HG03103 (cell line): Measurements from ENCODE around the gene TMPRSS9.

Experiments
- ATAC-seq: cut with Tn5 transposase; IDR thresholded peaks from one replicate; pipeline ENCODE4 v1.9.1; 2021; ENCODE audit warnings: low read depth; ENCODE audit not compliant: unreplicated experiment

The TMPRSS9 gene

DNA sequence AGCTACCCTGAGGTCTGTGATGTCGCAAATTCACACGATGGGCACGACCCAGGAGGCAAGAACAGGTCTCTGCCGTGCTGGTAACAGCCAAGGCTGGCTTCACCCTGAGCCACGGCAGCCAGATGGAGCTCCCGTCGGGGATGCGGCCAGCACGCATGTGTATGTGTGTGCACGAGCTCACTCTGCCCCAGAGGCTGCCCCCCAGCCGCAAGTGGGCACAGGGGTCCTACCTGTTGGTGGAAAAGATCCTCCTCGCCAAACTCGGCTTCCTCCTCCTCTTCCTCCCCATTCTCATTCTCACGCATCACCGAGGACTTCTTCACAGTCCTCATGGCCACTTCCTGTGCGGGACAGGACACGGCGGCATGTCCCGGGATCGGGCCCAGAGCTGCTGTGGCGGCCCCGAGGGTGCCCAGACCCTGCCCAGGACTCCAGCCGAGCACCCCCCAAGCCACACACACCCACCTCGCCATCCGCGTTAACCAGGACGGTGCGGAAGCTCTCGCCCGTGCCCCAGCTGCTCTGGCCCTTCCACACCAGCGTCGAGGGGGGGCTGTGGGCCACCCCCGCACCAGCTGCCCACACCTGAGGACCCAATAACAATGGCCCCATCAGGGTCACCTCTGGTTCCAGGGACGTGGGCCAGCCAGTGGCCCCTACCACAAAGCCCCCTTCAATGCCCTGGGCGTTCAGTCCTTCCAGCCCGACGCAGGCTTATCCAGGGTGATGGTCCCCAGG, 71.4 kb downstream of the TMPRSS9 start:
- ATAC-seq, result no peak

DNA sequence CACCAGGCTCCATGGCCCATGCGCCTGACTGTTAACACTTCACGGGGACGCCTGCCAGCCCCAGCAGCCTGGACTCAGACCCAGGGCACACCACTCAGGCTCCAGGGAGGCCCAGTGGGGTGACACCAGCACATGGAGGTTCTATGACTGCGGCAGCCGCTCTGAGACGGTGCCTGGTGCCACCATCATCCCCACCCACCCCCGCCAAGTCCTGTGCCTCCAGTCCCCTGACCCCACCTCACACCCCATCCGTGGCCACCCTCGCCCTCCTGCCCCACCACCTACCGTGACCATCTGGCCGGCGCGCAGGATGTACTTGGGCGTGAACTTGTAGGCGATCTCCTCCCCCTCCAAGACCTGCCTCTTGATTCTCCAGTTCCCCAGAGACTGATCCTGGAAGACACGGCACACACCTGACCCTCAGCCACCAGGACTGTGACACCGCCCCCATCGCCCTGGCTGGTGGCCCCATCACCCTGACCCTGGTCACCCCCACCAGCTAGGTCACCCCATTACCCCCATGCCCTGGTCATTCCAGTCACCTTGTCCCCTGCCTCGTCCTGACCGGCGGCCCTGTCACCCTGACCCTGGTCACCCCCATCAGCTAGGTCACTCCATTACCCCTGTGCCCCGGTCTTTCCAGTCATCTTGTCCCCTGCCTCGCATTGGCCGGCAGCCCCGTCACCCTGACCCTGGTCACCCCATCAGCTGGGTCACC, 72.2 kb downstream of the TMPRSS9 start:
- no peak for ATAC-seq

DNA sequence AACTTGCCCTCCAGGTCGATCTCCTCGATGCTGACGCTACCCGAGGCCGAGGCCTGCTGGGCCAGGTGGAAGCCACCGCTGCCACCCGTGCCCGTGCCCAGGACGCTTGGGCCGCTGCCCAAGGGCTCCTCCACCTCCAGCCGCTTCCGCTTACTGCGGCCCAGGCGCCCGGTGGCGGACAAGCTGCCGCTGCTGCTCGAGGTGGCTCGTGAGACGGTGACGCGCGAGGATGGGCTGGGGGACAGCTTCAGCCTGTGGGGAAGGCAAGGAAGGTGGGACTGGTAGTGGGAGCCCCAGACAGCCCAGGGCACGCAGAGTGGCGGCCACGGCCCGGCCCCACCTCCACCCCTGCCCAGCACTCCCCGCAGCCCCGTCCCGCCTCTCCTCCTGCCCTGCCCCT, 73.8 kb downstream of the TMPRSS9 start:
- no peak for ATAC-seq

DNA sequence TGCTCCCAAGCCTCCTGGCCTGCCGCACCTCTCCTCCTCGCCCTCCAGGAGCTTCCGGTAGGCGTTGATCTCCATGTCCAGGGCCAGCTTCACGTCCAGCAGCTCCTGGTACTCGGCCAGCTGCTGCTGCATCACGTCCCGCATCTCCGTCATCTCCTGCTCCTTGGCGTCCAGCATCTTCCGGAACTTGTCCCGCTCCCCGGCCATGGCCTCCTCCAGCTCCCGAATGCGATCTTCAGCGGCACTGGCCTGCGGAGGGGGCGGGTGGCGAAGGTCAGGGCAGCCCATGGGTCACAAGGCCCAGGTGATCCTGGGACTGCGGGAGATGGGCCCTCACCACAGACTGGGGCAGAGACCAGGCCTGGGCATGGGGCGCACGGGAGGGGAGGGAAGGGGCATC, 74.2 kb downstream of the TMPRSS9 start:
- ATAC-seq, result no peak

DNA sequence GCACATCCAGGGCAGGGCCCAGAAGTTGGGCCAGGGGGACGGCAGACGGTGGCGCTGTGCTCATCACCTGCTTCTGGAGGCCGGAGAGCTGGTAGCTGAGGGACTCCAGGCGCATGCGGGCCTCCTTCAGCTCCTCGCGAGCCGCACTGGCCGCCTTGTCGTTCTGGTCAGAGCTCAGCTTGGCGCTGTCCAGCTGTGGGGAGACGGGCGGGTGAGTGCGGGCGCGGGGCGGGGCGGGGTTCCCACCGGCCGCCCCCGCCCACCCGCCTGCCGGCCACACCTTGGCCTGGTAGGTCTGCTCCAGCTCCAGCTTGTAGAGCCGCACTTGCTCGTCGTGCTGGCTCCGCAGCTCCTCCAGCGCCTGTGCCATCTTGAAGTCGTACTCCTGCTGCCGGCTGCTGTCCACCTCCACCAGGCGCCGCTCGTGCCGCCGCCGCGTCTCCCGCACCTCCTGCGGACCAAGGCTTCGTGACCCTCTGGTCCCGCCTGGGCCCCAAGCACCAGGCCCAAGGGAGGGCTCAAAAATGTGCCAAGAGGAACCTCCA, 74.7 kb downstream of the TMPRSS9 start:
- no peak for ATAC-seq

DNA sequence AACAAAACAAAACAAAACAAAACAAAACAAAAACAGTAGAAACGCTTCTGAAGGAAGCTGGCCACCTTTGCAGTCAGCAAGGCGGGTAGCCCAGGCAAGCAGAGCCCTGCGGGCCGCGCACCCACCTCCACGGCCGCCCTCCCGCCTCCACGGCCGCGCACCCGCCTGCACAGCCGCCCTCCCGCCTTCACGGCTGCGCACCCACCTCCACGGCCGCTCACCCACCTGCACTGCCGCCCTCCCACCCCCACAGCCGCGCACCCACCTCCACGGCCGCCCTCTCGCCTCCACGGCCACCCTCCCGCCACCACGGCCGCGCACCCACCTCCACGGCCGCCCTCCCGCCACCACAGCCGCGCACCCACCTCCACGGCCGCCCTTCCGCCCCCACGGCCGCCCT, 76.3 kb downstream of the TMPRSS9 start:
- no peak for ATAC-seq

DNA sequence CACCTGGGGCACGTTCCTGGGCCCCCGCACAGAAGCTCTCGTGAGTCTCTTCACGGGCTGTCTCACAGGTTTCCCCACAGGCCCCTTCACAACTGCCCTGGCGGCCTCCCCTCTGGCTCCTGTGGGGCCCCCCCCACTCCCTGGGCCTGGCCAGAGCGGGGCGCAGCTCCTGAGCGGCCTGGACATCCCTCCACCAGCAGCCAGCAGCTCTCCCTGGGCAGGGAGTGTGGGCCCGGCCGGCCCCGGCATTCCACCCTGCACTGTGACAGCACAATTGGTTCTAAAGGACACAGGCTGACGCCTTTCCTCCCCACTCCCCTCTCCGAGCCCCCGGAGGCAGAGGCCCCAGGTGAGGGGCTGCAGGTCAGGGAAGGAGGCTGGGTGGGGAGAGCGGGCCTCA, 76.9 kb downstream of the TMPRSS9 start:
- no peak for ATAC-seq

DNA sequence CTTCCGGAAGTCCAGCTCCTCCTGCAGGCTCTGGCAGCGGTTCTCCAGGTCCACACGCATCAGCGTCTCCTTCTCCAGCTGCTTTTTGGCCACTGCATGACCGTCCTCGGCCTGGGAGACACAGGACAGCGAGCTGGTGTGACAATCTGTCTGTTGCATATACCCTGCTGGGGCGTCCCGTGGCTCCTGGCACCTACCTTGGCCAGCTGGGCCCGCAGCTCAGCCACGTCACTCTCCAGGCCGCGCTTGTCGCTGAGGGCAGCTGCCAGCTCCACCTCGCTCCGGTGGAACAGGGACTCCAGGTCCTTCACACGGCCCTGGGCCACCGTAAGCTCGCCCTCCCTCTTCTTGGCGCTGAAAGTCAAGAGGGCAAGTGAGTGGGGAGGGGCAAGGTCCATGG, 78.1 kb downstream of the TMPRSS9 start:
- no peak for ATAC-seq

DNA sequence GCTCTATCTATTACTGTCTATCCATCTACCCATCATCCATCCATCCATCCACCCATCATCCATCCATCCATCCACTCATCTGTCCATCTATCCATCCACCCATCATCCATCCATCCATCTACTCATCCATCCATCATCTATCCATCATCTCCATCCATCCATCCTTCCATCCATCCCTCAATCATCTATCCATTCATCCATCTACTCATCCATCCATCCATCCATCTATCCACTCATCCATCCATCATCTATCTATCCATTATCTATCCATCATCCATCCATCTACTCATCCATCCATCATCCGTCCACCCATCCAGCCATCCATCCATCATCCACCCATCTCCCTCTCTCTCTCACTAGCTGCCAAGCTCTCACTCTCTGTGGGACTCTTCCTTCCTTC, 80.5 kb downstream of the TMPRSS9 start:
- ATAC-seq, result no peak

DNA sequence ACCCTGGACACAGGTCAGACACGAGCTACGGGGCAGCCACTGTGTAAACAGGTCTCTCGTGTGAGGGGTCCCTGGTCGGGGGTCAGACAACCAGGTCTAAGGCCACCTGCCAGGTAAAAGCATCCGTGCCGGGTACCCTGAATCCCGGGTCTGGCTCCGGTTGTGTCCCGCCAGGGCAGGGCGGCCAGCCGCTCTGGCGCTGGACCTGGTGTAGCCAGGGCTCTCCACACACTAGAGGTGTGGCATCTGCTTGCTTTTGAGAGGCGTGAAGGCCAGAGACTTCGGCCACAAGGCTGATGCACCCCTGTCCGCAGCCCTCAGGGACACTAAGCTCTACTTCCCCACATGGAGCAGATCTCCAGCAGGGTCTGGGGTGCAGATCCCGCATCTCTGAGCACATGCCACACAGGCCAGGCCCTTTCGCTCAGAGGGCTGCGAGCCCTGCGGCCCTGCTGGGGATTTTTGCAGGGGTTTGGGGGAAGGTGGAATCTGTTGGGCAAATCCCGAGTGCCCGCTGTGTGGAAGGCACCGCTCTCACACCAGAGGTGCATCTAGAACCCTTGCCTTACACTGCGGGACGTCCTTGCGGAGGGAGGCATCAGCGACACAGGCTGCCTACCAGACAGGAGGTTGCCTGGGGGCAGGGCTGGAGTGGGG, 81.2 kb downstream of the TMPRSS9 start:
- ATAC-seq, result no peak

DNA sequence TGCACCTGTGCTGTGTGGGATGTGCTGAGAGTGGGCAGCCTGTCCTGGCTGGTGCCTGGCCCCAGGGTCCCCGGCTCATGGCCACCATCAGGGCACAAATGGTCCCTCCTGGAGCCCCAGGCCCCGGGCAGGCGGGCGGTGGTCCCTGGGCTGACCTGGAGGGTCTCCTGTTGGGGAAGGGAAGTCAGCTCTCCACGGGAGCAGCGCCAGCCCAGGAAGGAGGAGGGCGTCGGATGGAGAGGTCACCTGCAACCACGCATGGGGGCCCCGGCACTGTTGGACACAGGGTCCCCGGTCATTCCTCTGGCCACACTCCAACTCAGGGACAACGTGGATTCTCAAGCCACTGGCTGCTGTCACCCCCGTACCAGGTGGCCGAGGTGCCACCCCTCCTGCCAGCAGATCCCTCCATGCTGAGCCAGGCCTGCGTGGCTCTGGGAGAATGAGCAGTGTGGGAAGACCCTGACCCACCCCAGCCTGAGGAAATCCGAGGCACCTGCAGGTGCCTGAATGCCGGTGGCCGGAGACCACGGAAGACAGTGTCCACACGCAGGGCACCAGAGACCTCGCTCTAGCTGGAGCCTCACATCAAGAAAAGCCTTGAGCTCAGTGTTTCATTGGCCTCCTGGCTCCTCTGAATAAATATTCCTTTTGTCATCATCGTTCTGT, 83.2 kb downstream of the TMPRSS9 start:
- no peak for ATAC-seq

DNA sequence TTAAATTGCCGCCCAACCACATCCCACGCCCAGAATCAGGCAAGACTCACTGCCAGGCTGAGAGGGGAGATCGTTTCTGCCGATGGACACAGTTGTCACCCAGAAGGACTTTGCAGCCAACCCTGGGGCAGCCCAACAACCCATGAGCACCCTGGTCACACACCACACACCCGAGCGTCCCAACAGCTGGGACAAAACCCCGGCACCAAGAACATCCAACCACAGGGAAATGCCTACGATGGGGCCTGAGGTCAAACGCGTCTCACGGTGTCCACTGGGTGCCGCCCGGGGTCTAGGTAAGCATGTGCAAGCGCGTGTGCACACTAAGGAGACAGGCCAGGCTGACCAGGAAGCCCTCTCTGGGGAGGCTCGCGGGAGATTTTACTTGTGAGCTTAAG, 83.7 kb downstream of the TMPRSS9 start:
- ATAC-seq, result no peak

DNA sequence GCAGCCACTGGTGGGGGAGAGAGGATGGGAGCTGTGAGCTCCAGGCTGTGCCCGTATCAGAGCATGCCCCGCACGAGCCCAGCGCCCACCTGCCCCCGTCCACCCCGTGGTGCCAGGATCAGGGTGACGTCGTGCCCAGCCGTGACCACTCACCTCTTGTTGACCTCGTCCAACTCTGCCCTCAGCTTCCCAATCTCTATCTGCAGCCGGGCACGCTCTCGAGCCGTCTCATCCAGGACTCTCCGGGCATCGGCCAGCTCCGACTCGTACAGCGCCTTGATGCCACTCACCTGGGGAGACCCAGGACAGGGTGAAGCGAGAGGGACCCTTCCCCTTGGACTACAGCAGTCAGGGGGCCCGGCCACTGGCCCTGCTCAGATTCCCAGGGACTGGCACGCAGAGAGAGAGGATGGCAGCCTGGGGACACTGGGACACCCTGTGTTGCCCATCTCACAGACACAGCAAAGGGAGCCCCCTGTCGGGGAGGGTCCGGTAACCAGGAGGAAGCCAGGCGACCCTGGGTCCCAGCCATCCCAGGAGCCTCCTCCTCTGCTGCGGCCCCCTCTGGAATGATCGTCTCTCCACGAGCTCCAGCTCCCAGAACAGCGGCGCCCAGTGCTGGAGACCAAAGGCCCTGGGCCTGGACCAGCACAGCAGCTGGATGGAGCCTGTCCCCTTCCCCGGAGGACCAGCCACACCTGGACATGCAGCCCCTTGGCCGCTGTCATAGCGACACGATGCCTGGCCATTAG, 84.4 kb downstream of the TMPRSS9 start:
- no peak for ATAC-seq

DNA sequence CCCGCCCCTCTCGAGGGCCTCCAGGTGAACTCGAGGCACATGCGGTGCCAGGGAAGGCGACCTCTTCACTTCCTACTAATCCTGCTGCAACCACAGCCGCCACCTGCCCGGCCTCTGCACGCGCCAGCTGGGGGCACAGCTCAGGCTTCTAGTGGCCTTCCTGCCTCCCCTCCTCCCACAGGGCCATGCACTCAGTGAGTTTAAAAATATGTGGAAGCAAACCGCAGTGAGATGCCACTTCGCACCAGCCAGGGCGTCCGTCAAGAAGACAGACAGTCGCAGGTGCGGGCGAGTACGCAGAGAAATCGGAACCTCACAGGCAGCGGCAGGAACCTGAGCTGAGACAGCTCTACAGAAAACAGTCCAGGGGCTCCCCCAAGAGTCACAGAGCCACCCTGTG, 86.3 kb downstream of the TMPRSS9 start:
- ATAC-seq, result no peak

DNA sequence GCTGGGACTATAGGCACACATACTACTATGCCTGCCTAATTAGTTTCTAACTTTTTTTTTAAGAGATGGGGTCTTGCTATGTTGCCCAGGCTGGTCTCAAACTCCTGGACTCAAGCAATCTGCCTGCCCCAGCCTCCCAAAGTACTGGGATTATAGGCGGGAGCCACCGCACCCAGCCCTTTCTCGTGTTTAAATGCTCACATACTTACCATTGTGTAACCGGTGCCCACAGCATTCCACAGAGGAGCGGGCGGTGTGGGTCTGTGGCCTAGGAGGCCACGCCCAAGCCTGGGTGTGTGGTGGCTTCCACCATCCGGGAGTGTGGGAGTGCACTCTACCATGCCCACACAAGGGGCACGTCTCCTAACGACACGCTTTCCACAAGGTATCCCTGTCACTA, 89.0 kb downstream of the TMPRSS9 start:
- ATAC-seq, result no peak

DNA sequence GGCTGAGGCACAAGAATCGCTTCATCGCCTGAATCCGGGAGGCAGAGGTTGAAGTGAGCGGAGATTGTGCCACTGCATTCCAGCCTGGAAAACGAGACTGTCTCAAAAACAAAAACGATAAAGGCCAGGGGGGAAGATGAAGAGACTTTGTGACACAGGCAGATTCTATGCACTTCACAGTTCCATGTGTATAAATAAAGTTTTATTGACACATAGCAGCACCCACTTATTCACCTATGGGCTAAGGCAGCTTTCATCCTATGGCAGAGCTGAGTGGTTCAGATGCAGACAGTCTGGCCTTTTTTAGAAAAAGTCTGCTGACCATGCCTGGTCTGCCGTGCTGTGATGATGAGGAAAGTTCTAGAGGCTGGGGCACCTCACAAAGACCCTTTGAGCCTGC, 91.1 kb downstream of the TMPRSS9 start:
- no peak for ATAC-seq

DNA sequence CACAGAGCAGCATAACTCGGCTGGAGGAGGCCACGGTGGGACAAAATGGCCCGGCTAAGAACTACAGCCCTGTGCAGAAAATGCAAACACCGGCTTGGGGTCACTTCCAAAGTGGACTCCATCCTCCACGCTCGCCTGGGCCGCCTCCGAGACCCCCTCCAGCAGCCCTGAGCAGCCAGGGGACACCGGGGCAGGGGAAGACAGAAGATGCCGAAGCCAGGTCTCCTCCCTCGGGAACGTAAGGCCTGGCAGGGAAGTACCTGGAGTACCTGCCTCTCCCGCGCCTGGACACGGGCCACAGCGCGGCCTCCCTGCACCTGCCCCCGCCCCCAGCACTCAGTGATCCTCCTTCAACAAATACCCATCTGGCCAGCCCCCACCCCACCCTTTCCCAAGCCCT, 91.7 kb downstream of the TMPRSS9 start:
- no peak for ATAC-seq

DNA sequence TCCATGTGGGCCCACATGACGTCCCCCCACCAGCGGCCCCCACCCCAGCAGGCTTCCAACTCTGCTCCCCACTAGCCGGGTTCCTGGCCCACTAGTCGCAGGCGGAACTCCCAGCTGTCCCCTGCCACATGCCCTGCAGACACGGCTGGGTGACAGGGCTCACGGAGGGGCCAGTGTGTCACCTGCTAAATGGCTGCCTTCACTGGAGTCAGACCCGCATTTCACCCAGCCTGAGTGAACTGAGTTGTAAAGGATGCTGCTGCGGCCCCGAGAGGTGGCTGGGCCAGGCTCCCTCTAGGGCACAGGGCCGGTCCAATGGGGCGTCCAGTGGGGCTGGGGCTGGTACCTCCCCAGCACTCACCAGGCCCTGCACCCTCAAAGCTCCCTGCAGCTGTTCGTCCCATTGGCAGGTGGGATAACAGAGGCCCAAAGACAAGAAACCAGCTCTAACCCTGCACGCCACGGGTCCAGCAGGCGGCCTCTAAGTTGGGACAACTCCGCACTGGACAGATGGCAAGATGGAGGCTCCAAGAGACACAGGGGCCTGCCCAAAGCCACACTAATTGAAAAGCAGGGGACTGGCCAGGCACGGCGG, 93.5 kb downstream of the TMPRSS9 start:
- no peak for ATAC-seq

DNA sequence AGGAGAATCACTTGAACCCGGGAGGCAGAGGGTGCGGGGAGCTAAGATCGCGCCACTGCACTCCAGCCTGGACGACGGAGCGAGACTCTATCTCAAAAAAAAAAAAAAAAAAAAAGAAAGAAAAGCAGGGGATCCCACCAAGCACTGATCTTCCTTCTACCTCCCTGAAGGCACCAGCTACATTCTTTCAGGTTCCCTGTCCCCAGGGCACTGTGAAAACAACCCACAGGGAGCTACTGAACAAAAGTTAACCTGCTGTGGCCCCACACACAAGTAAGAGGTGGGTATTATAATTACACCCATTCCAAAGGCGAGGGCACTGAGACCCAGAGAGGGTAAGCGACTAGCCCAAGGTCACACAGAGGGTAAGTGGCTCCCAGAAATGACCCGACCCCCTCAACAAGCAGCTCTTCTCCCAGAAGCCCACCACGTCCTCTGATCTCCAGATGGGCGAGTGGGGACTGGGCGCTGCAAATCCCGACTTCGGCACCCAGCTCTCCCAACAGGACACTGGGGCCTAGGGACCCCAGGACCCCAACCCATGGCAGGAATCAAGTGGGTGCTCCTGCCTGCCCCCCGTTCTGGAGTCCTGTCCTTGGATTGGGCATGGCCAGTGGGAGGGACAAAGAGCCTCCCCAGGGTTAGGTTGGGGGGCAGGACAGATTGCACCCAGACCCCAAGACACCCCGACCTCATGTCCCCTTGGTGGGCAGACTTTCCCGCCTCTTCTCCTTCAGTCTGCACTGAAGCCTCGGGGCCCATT, 94.3 kb downstream of the TMPRSS9 start:
- ATAC-seq, result no peak
